DND-41 (cell line): ENCODE data around the gene MANSC4.

Source experiments
- ATAC-seq: fragments of 200-7000 bp; cut with Tn5 transposase; 3 replicates; pipeline ENCODE4 v1.9.1; 2021; ENCODE audit warnings: low read depth; ENCODE audit not compliant: insufficient read depth
- DNase-seq: peaks from one replicate; pipeline ENCODE4 v3.0.0-alpha.2; 2020
- H2AFZ ChIP-seq: 2 replicates; pipeline ENCODE4 v1.6.0; 2012; ENCODE audit warnings: low read depth, low read length
- H3K27ac ChIP-seq: 2 replicates; pipeline ENCODE4 v1.5.1; 2012; ENCODE audit warnings: low read length, inconsistent platforms
- H3K27me3 ChIP-seq: fragments of 200-600 bp; sonication (generic); 2 replicates; pipeline ENCODE4 v1.6.0; 2012; ENCODE audit warnings: low read length, mild to moderate bottlenecking, inconsistent platforms; ENCODE audit not compliant: insufficient read depth, poor library complexity
- H3K36me3 ChIP-seq: 2 replicates; pipeline ENCODE4 v1.5.1; 2012; ENCODE audit warnings: low read length, inconsistent platforms; ENCODE audit not compliant: insufficient read depth
- H3K4me1 ChIP-seq: 2 replicates; pipeline ENCODE4 v1.5.1; 2012; ENCODE audit warnings: mild to moderate bottlenecking, low read length; ENCODE audit not compliant: insufficient read depth
- H3K4me2 ChIP-seq: 2 replicates; pipeline ENCODE4 v1.6.0; 2012; ENCODE audit warnings: mild to moderate bottlenecking, moderate library complexity, low read length, inconsistent platforms; ENCODE audit not compliant: insufficient read depth
- H3K4me3 ChIP-seq, 2 experiments: fragments of 200-600 bp in 1 of 2; shearing (Covaris generic) in 1 of 2; 2 replicates each; pipeline ENCODE4 v1.5.1; 2012 to 2016; ENCODE audit warnings: inconsistent platforms in 2 of 2, low read length in 2 of 2, mild to moderate bottlenecking in 2 of 2, low read depth in 1 of 2, moderate library complexity in 1 of 2
- H3K79me2 ChIP-seq: 2 replicates; pipeline ENCODE4 v1.6.0; 2012; ENCODE audit warnings: low read length, inconsistent platforms; ENCODE audit not compliant: insufficient read depth
- H3K9ac ChIP-seq: 2 replicates; pipeline ENCODE4 v1.6.0; 2012; ENCODE audit warnings: low read depth, mild to moderate bottlenecking, inconsistent platforms, low read length, moderate library complexity
- H3K9me3 ChIP-seq: 2 replicates; pipeline ENCODE4 v1.5.1; 2012; ENCODE audit warnings: low read length, moderate library complexity, mild to moderate bottlenecking, inconsistent platforms; ENCODE audit not compliant: insufficient read depth, severe bottlenecking
- H4K20me1 ChIP-seq: 2 replicates; pipeline ENCODE4 v1.6.0; 2012; ENCODE audit warnings: low read length; ENCODE audit not compliant: insufficient read depth
- EZH2 ChIP-seq: IDR thresholded peaks from 3 replicates; pipeline ENCODE4 v1.6.1; 2012; ENCODE audit warnings: borderline replicate concordance, low read depth, mild to moderate bottlenecking, moderate library complexity, low read length, inconsistent platforms; ENCODE audit not compliant: severe bottlenecking
- TF ChIP-seq, protein P1 (sequence below): IDR thresholded peaks from 2 replicates; pipeline ENCODE4 v1.5.1; 2012; ENCODE audit warnings: borderline replicate concordance, low read length, moderate library complexity, mild to moderate bottlenecking; ENCODE audit not compliant: poor library complexity, severe bottlenecking; ENCODE audit errors: extremely low read depth

MANSC4 gene

DNA sequence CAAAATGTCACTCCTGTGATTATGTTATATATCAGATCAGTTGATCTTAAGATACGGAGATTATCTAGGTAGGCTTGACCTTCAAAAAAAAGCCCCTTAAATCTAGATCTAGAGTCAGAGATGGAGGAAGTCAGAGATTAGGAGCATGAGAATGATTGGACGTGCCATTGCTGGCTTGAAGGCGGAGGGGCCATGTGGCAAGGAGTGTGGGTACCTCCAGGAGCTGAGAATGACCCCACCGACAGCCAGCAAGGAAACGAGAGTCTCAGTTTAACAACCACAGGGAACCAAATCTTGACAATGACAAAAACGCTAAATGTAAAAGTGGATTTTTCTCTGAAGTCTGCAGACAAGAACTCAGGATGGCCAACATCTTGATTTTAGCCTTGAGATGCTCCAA is 32.5 kb upstream of the MANSC4 start:
- DNase-seq: no peak
- TF ChIP-seq, protein P1, sequence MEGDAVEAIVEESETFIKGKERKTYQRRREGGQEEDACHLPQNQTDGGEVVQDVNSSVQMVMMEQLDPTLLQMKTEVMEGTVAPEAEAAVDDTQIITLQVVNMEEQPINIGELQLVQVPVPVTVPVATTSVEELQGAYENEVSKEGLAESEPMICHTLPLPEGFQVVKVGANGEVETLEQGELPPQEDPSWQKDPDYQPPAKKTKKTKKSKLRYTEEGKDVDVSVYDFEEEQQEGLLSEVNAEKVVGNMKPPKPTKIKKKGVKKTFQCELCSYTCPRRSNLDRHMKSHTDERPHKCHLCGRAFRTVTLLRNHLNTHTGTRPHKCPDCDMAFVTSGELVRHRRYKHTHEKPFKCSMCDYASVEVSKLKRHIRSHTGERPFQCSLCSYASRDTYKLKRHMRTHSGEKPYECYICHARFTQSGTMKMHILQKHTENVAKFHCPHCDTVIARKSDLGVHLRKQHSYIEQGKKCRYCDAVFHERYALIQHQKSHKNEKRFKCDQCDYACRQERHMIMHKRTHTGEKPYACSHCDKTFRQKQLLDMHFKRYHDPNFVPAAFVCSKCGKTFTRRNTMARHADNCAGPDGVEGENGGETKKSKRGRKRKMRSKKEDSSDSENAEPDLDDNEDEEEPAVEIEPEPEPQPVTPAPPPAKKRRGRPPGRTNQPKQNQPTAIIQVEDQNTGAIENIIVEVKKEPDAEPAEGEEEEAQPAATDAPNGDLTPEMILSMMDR: no peak
- TF ChIP-seq EZH2: no peak

DNA sequence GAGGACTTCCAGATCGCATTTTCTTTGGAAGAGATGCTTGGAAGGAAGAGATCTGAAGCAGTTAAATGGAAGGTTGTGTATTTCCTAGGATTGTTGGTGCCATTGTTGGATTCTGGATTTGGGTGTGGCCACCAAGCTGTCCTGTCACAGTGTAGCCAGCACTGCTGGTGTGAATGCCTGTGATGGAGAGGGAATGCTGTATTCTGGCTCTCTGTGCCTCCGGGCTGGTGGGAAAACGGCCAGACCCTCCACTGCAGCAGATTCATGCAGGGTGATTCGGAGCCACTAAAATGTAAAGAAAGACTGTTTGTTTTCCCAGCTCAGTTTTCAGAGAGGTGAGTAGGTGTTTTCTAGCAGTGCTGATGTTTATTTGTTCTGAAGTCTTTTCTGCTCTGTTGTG is 30.7 kb upstream of the MANSC4 start:
- ATAC-seq: no peak

More for the DNA sequence above, 32.5 kb upstream of the MANSC4 start:
- Histone ChIP-seq H3K9ac (no peak overlapping the region), H3K36me3 (no peaks in the 10 kb centered on the region), H3K27me3 (no peaks in the 10 kb centered on the region), H3K79me2 (no peaks in the 10 kb centered on the region), H3K27ac (no peak overlapping the region), H2AFZ (no peak overlapping the region), H3K4me2 (no peak overlapping the region), H3K4me1 (peaks cover 5% of the 10 kb centered on the region; the same call in 1 of the 2 replicates), H3K9me3 (no peaks in the 10 kb centered on the region), H4K20me1 (no peaks in the 10 kb centered on the region), H3K4me3 (no peak overlapping the region)
- no peak for ATAC-seq

DNA sequence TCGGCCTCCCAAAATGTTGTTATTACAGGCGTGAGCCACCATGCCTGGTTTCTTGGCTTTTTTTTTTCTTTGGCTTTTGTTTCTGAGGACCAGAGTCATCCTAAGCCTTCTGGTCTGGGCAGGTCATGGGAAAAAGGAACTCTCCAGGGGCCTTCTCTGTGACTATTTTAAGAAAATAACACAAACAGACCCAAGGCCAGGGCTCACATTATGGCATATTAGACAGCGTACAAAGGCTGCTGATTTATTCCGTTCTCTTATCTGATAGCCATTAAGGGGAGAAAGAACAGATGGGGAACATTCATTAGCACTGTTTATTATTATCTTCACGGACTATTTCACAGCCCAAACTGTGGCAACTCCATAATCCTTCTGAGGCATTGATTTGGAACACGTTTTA is 28.8 kb upstream of the MANSC4 start:
- H3K4me1 ChIP-seq: no peaks in the 10 kb centered on the region
- no peak overlapping the region for H3K27ac ChIP-seq
- TF ChIP-seq, protein P1: no peak
- no peak for TF ChIP-seq EZH2
- ATAC-seq: no peak
- H4K20me1 ChIP-seq: no peaks in the 10 kb centered on the region
- no peak overlapping the region for H3K4me2 ChIP-seq
- no peak overlapping the region for H3K4me3 ChIP-seq
- H3K27me3 ChIP-seq: no peaks in the 10 kb centered on the region
- H2AFZ ChIP-seq: no peak overlapping the region
- no peak overlapping the region for H3K9ac ChIP-seq
- no peaks in the 10 kb centered on the region for H3K36me3 ChIP-seq
- H3K9me3 ChIP-seq: no peaks in the 10 kb centered on the region
- no peak for DNase-seq
- H3K79me2 ChIP-seq: no peaks in the 10 kb centered on the region

More for the DNA sequence above, 30.7 kb upstream of the MANSC4 start:
- Histone ChIP-seq H2AFZ (no peak overlapping the region), H3K27ac (no peak overlapping the region), H3K36me3 (no peaks in the 10 kb centered on the region), H3K79me2 (no peaks in the 10 kb centered on the region), H3K4me2 (no peak overlapping the region), H3K9me3 (no peaks in the 10 kb centered on the region), H3K27me3 (no peaks in the 10 kb centered on the region), H4K20me1 (no peaks in the 10 kb centered on the region), H3K4me3 (no peak overlapping the region), H3K4me1 (peaks cover 5% of the 10 kb centered on the region; the same call in 1 of the 2 replicates), H3K9ac (no peak overlapping the region)
- TF ChIP-seq, protein P1: no peak
- TF ChIP-seq EZH2: no peak
- DNase-seq: no peak
